Fibroblast of skin of back (primary cell): Measurements from ENCODE around the gene SYNGAP1.
"Not testable (repeated sequence)": the region's sequence is repeated elsewhere in the genome, so short reads cannot be mapped to it uniquely, and the experiment has no call there.

ENCODE experiments used
- DNase-seq: peaks from one replicate; pipeline ENCODE4 v3.0.0-alpha.2; 2013

The SYNGAP1 gene

GRCh38 chr6:33481192-33481591 lies 61.3 kb downstream of the SYNGAP1 start:
- DNase-seq: no peak

- not testable (repeated sequence) for DNase-seq
Observed at GRCh38 chr6:33482620-33483019, 62.8 kb downstream of the SYNGAP1 start.

GRCh38 chr6:33483678-33484077 lies 63.8 kb downstream of the SYNGAP1 start:
- DNase-seq: no peak

GRCh38 chr6:33484673-33485262 lies 64.9 kb downstream of the SYNGAP1 start:
- not testable (repeated sequence) for DNase-seq

- not testable (repeated sequence) for DNase-seq
Observed at GRCh38 chr6:33485680-33486079, 65.8 kb downstream of the SYNGAP1 start.

- no peak for DNase-seq
Observed at GRCh38 chr6:33488339-33488738, 68.5 kb downstream of the SYNGAP1 start.

GRCh38 chr6:33490198-33490597 lies 70.3 kb downstream of the SYNGAP1 start:
- no peak for DNase-seq

GRCh38 chr6:33490621-33491020 lies 70.8 kb downstream of the SYNGAP1 start:
- DNase-seq: no peak

GRCh38 chr6:33492093-33492492 lies 72.2 kb downstream of the SYNGAP1 start:
- DNase-seq: no peak

GRCh38 chr6:33497157-33497556 lies 77.3 kb downstream of the SYNGAP1 start:
- DNase-seq: no peak

GRCh38 chr6:33502486-33502885 lies 82.6 kb downstream of the SYNGAP1 start:
- no peak for DNase-seq

- DNase-seq: no peak
Observed at GRCh38 chr6:33504486-33504885, 84.6 kb downstream of the SYNGAP1 start.
